ENCODE data around the gene MBOAT2.

Gene MBOAT2

GRCh38 chr2:8939486-8940114 is 63.9 kb downstream of the MBOAT2 start:
- no peaks in the 10 kb centered on the region for H3K27me3 ChIP-seq (ENCODE audit: insufficient read depth, low read length, poor library complexity)
- H3K4me2 ChIP-seq (ENCODE audit: insufficient read depth, low read length): no peak overlapping the region
- H3K9ac ChIP-seq (ENCODE audit: low read depth, low read length): no peak overlapping the region
- ATAC-seq (ENCODE audit: insufficient read depth, low read depth): no peak
- no peak for DNase-seq
- H3K4me3 ChIP-seq (ENCODE audit: low read depth in 1 of 2, low read length in 2 of 2): no peak overlapping the region
- no peaks in the 10 kb centered on the region for H3K79me2 ChIP-seq (ENCODE audit: insufficient read depth, low read length)
- H4K20me1 ChIP-seq (ENCODE audit: insufficient read depth, low read length): no peaks in the 10 kb centered on the region
- no peaks in the 10 kb centered on the region for H3K4me1 ChIP-seq (ENCODE audit: insufficient read depth, low read length)
- peaks cover 43% of the 10 kb centered on the region for H3K36me3 ChIP-seq (ENCODE audit: insufficient read depth, low read length)
- H3K9me3 ChIP-seq (ENCODE audit: insufficient read depth, low read length, severe bottlenecking): no peaks in the 10 kb centered on the region
- no peak overlapping the region for H2AFZ ChIP-seq (ENCODE audit: low read depth, low read length)
- TF ChIP-seq EZH2 (IDR thresholded peaks at IDR 0.05; ENCODE audit: borderline replicate concordance, low read depth, low read length, severe bottlenecking) (no peak), CTCF (IDR thresholded peaks at IDR 0.05; ENCODE audit: borderline replicate concordance, extremely low read depth, low read length, poor library complexity, severe bottlenecking) (no peak)
- no peak overlapping the region for H3K27ac ChIP-seq (ENCODE audit: low read length)

GRCh38 chr2:8938384-8938783 is 65.1 kb downstream of the MBOAT2 start:
- no peaks in the 10 kb centered on the region for H3K9me3 ChIP-seq (ENCODE audit: insufficient read depth, low read length, severe bottlenecking)
- H4K20me1 ChIP-seq (ENCODE audit: insufficient read depth, low read length): no peaks in the 10 kb centered on the region
- no peak overlapping the region for H2AFZ ChIP-seq (ENCODE audit: low read depth, low read length)
- no peak overlapping the region for H3K4me2 ChIP-seq (ENCODE audit: insufficient read depth, low read length)
- no peak for DNase-seq
- no peaks in the 10 kb centered on the region for H3K27me3 ChIP-seq (ENCODE audit: insufficient read depth, low read length, poor library complexity)
- H3K4me3 ChIP-seq (ENCODE audit: low read depth in 1 of 2, low read length in 2 of 2): no peak overlapping the region
- H3K27ac ChIP-seq (ENCODE audit: low read length): no peak overlapping the region
- H3K36me3 ChIP-seq (ENCODE audit: insufficient read depth, low read length): peaks cover 44% of the 10 kb centered on the region
- TF ChIP-seq EZH2 (IDR thresholded peaks at IDR 0.05; ENCODE audit: borderline replicate concordance, low read depth, low read length, severe bottlenecking): no peak
- no peak for TF ChIP-seq CTCF (IDR thresholded peaks at IDR 0.05; ENCODE audit: borderline replicate concordance, extremely low read depth, low read length, poor library complexity, severe bottlenecking)
- no peak for ATAC-seq (ENCODE audit: insufficient read depth, low read depth)
- no peak overlapping the region for H3K9ac ChIP-seq (ENCODE audit: low read depth, low read length)
- no peaks in the 10 kb centered on the region for H3K4me1 ChIP-seq (ENCODE audit: insufficient read depth, low read length)
- no peaks in the 10 kb centered on the region for H3K79me2 ChIP-seq (ENCODE audit: insufficient read depth, low read length)

GRCh38 chr2:8935982-8936381 is 67.5 kb downstream of the MBOAT2 start:
- H3K27me3 ChIP-seq (ENCODE audit: insufficient read depth, low read length, poor library complexity): no peaks in the 10 kb centered on the region
- no peak for TF ChIP-seq EZH2 (IDR thresholded peaks at IDR 0.05; ENCODE audit: borderline replicate concordance, low read depth, low read length, severe bottlenecking)
- no peak for TF ChIP-seq CTCF (IDR thresholded peaks at IDR 0.05; ENCODE audit: borderline replicate concordance, extremely low read depth, low read length, poor library complexity, severe bottlenecking)
- no peaks in the 10 kb centered on the region for H4K20me1 ChIP-seq (ENCODE audit: insufficient read depth, low read length)
- no peaks in the 10 kb centered on the region for H3K79me2 ChIP-seq (ENCODE audit: insufficient read depth, low read length)
- no peak for ATAC-seq (ENCODE audit: insufficient read depth, low read depth)
- no peak overlapping the region for H2AFZ ChIP-seq (ENCODE audit: low read depth, low read length)
- H3K9ac ChIP-seq (ENCODE audit: low read depth, low read length): no peak overlapping the region
- H3K4me3 ChIP-seq (ENCODE audit: low read depth in 1 of 2, low read length in 2 of 2): no peak overlapping the region
- H3K27ac ChIP-seq (ENCODE audit: low read length): no peak overlapping the region
- no peaks in the 10 kb centered on the region for H3K4me1 ChIP-seq (ENCODE audit: insufficient read depth, low read length)
- no peak overlapping the region for H3K4me2 ChIP-seq (ENCODE audit: insufficient read depth, low read length)
- DNase-seq: no peak
- H3K9me3 ChIP-seq (ENCODE audit: insufficient read depth, low read length, severe bottlenecking): no peaks in the 10 kb centered on the region
- H3K36me3 ChIP-seq (ENCODE audit: insufficient read depth, low read length): peaks cover 36% of the 10 kb centered on the region
